IMR-90 (cell line): ENCODE data around the gene OGFR.

Source experiments
- BHLHE40 ChIP-seq: fragments of 150-350 bp; IDR thresholded peaks from 2 replicates; pipeline ENCODE4 v1.6.1; 2016; ENCODE audit warnings: mild to moderate bottlenecking, low read depth, low read length
- CEBPB ChIP-seq: IDR thresholded peaks from 2 replicates; pipeline ENCODE4 v1.6.1; 2012; ENCODE audit warnings: low read depth, low read length, improper control_type of control experiment
- FOS ChIP-seq: fragments of 150-350 bp; IDR thresholded peaks from 2 replicates; pipeline ENCODE4 v1.6.1; 2016; ENCODE audit warnings: low read depth, low read length
- MXI1 ChIP-seq: IDR thresholded peaks from 2 replicates; pipeline ENCODE4 v1.6.1; 2012; ENCODE audit warnings: low read depth, mild to moderate bottlenecking, low read length, moderate library complexity, borderline replicate concordance
- POLR2A ChIP-seq: IDR thresholded peaks from 2 replicates; pipeline ENCODE4 v1.6.1; 2012; ENCODE audit warnings: mild to moderate bottlenecking, low read depth, low read length
- RAD21 ChIP-seq: IDR thresholded peaks from 2 replicates; pipeline ENCODE4 v1.6.1; 2012; ENCODE audit warnings: low read length, improper control_type of control experiment
- RCOR1 ChIP-seq: IDR thresholded peaks from 2 replicates; pipeline ENCODE4 v1.6.1; 2012; ENCODE audit warnings: mild to moderate bottlenecking, low read length, improper control_type of control experiment; ENCODE audit not compliant: insufficient replicate concordance
- SMC3 ChIP-seq: fragments of 150-350 bp; IDR thresholded peaks from 2 replicates; pipeline ENCODE4 v1.6.1; 2016; ENCODE audit warnings: low read depth, mild to moderate bottlenecking, antibody characterized with exemption, low read length, moderate library complexity
- TF ChIP-seq, protein P1 (sequence below): conservative IDR thresholded peaks from 2 replicates; pipeline ENCODE4 v1.5.1; 2012; ENCODE audit warnings: mild to moderate bottlenecking, low read depth, low read length, improper control_type of control experiment
- TF ChIP-seq, protein P2 (sequence below): fragments of 150-350 bp; IDR thresholded peaks from 2 replicates; pipeline ENCODE4 v1.6.1; 2016; ENCODE audit warnings: low read depth, mild to moderate bottlenecking, low read length, moderate library complexity, borderline replicate concordance
- TF ChIP-seq, protein P3 (sequence below): fragments of 150-350 bp; IDR thresholded peaks from 2 replicates; pipeline ENCODE4 v1.6.1; 2017; ENCODE audit warnings: mild to moderate bottlenecking, antibody characterized with exemption, low read length, low read depth

DNA sequence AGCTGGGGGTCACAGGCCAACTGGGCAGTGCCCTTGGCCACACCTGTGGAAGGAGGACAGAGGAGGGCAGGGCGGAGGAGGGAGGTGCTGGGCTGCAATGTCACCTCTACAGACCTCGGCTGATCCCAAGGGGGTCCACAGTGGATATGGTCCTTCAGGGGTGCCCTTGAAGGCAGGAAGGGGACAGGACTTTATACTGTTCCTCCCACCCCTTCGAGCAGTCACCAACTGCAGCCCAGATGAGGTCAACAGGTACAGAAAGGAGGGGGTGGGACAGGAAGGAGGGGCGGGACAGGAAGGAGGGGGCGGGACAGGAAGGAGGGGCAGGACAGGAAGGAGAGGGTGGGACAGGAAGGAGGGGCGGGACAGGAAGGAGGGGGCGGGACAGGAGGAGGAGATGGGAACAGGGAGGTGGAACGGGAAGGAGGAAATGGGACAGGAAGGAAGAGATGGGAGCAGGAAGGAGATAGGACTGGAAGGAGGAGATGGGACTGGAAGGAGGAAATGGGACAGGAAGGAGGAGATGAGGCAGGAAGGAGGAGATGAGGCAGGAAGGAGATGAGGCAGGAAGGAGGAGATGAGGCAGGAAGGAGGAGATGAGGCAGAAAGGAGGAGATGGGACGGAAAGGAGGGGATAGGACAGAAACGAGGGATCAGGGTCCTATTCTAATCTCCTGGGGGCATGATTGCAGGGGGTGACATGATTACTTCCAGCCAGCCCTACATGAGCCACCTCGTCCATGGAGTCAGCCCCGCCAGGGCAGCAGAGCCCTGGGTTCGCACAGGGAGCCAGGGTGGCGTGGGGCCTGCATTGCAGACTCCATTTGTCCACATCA, 27.7 kb upstream of the OGFR start:
- TF ChIP-seq, protein P1, sequence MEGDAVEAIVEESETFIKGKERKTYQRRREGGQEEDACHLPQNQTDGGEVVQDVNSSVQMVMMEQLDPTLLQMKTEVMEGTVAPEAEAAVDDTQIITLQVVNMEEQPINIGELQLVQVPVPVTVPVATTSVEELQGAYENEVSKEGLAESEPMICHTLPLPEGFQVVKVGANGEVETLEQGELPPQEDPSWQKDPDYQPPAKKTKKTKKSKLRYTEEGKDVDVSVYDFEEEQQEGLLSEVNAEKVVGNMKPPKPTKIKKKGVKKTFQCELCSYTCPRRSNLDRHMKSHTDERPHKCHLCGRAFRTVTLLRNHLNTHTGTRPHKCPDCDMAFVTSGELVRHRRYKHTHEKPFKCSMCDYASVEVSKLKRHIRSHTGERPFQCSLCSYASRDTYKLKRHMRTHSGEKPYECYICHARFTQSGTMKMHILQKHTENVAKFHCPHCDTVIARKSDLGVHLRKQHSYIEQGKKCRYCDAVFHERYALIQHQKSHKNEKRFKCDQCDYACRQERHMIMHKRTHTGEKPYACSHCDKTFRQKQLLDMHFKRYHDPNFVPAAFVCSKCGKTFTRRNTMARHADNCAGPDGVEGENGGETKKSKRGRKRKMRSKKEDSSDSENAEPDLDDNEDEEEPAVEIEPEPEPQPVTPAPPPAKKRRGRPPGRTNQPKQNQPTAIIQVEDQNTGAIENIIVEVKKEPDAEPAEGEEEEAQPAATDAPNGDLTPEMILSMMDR = no peak
- TF ChIP-seq CEBPB = no peak
- TF ChIP-seq, protein P2, sequence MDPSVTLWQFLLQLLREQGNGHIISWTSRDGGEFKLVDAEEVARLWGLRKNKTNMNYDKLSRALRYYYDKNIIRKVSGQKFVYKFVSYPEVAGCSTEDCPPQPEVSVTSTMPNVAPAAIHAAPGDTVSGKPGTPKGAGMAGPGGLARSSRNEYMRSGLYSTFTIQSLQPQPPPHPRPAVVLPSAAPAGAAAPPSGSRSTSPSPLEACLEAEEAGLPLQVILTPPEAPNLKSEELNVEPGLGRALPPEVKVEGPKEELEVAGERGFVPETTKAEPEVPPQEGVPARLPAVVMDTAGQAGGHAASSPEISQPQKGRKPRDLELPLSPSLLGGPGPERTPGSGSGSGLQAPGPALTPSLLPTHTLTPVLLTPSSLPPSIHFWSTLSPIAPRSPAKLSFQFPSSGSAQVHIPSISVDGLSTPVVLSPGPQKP = no peak
- TF ChIP-seq FOS = no peak
- no peak for TF ChIP-seq POLR2A
- TF ChIP-seq SMC3 = no peak
- no peak for TF ChIP-seq BHLHE40
- no peak for TF ChIP-seq MXI1
- no peak for TF ChIP-seq RAD21
- TF ChIP-seq, protein P3, sequence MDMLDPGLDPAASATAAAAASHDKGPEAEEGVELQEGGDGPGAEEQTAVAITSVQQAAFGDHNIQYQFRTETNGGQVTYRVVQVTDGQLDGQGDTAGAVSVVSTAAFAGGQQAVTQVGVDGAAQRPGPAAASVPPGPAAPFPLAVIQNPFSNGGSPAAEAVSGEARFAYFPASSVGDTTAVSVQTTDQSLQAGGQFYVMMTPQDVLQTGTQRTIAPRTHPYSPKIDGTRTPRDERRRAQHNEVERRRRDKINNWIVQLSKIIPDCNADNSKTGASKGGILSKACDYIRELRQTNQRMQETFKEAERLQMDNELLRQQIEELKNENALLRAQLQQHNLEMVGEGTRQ = no peak
- no peak for TF ChIP-seq RCOR1
